K562 (cell line): ENCODE results near the gene ZC3H18.

Experiments used
- EZH2 ChIP-seq: IDR thresholded peaks from 2 replicates; pipeline ENCODE4 v1.6.1; 2012; ENCODE audit warnings: low read depth, mild to moderate bottlenecking, inconsistent platforms, low read length, borderline replicate concordance
- FOXM1 ChIP-seq, 2 experiments: fragments of 450-650 bp in 1 of 2; sonication (generic) in 1 of 2; formaldehyde crosslinking in 1 of 2; IDR thresholded peaks; 2 replicates each; pipeline versions ENCODE4 v1.6.1 to v1.9.0; 2017 to 2022; ENCODE audit warnings: low read depth in 2 of 2, mild to moderate bottlenecking in 2 of 2, missing genetic modification reagents in 1 of 2, moderate library complexity in 1 of 2
- GABPA ChIP-seq: fragments of 200-800 bp; sonication (Bioruptor generic); conservative IDR thresholded peaks from 2 replicates; pipeline ENCODE4 v1.6.1; 2016; ENCODE audit warnings: low read depth, missing genetic modification characterization, missing compliant biosample characterization
- GTF2A2 ChIP-seq: IDR thresholded peaks from 2 replicates; pipeline ENCODE4 v1.6.1; 2016; ENCODE audit warnings: mild to moderate bottlenecking, missing genetic modification characterization, missing compliant biosample characterization
- NFRKB ChIP-seq: fragments of 450-650 bp; IDR thresholded peaks from 2 replicates; pipeline ENCODE4 v1.6.1; 2016; ENCODE audit warnings: low read depth
- SIN3A ChIP-seq, 2 experiments: fragments of 150-350 bp in 1 of 2; IDR thresholded peaks; 2 replicates each; pipeline ENCODE4 v1.6.1; 2011 to 2016; ENCODE audit warnings: borderline replicate concordance in 2 of 2, low read depth in 2 of 2, low read length in 2 of 2, mild to moderate bottlenecking in 2 of 2, moderate library complexity in 2 of 2; ENCODE audit not compliant: control insufficient read depth in 1 of 2
- ZNF143 ChIP-seq: sonication (generic); formaldehyde crosslinking; IDR thresholded peaks from 2 replicates; pipeline ENCODE4 v1.9.0; 2022; ENCODE audit warnings: mild to moderate bottlenecking, missing genetic modification reagents
- ZNF24 ChIP-seq: fragments of 450-650 bp; IDR thresholded peaks from 2 replicates; pipeline ENCODE4 v1.6.1; 2016
- ZSCAN29 ChIP-seq: fragments of 450-650 bp; IDR thresholded peaks from 2 replicates; pipeline ENCODE4 v1.6.1; 2017
- TF ChIP-seq, protein P1 (sequence below), 3 experiments: IDR thresholded peaks in 2 of 3; conservative IDR thresholded peaks in 1 of 3; 2 replicates each; pipeline ENCODE4 v1.5.1; 2011 to 2012; ENCODE audit warnings: low read length in 3 of 3, mild to moderate bottlenecking in 3 of 3, control low read depth in 2 of 3, improper control_type of control experiment in 1 of 3, inconsistent platforms in 1 of 3, low read depth in 1 of 3, mixed read lengths in 1 of 3, moderate library complexity in 1 of 3; ENCODE audit not compliant: insufficient read depth in 2 of 3
- TF ChIP-seq, protein P2 (sequence below): IDR thresholded peaks from 3 replicates; pipeline ENCODE4 v1.6.1; 2011; ENCODE audit warnings: borderline replicate concordance, mild to moderate bottlenecking, moderate library complexity; ENCODE audit not compliant: insufficient read length; ENCODE audit errors: extremely low read depth

DNA sequence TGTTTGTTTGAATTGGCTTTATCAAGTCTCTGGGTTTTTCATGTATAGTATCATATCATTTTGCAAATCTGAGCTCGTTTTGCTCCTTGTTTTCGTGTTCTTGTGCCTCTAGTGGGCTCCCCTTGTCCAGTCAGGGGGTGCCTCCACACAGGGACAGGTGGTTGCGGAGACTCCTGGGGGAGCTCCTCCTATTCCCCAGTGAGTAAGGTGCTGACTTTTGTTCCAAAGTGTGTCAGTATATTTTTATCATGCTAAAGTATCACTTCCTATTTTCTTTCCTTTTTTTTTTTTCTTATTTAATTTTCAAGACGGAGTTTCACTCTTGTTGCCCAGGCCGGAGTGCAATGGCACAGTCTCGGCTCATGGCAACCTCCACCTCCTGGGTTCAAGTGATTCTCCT, 37.9 kb downstream of the ZC3H18 start:
- TF ChIP-seq, protein P1, sequence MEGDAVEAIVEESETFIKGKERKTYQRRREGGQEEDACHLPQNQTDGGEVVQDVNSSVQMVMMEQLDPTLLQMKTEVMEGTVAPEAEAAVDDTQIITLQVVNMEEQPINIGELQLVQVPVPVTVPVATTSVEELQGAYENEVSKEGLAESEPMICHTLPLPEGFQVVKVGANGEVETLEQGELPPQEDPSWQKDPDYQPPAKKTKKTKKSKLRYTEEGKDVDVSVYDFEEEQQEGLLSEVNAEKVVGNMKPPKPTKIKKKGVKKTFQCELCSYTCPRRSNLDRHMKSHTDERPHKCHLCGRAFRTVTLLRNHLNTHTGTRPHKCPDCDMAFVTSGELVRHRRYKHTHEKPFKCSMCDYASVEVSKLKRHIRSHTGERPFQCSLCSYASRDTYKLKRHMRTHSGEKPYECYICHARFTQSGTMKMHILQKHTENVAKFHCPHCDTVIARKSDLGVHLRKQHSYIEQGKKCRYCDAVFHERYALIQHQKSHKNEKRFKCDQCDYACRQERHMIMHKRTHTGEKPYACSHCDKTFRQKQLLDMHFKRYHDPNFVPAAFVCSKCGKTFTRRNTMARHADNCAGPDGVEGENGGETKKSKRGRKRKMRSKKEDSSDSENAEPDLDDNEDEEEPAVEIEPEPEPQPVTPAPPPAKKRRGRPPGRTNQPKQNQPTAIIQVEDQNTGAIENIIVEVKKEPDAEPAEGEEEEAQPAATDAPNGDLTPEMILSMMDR (IDR thresholded peaks at IDR 0.05 in 2 of 3, conservative IDR thresholded peaks at IDR 0.05 in 1 of 3; ENCODE audit: insufficient read depth in 2 of 3, low read depth in 1 of 3, low read length in 3 of 3) = no peak
- TF ChIP-seq NFRKB = no peak
- TF ChIP-seq GTF2A2 (tag) = no peak
- TF ChIP-seq, protein P2, sequence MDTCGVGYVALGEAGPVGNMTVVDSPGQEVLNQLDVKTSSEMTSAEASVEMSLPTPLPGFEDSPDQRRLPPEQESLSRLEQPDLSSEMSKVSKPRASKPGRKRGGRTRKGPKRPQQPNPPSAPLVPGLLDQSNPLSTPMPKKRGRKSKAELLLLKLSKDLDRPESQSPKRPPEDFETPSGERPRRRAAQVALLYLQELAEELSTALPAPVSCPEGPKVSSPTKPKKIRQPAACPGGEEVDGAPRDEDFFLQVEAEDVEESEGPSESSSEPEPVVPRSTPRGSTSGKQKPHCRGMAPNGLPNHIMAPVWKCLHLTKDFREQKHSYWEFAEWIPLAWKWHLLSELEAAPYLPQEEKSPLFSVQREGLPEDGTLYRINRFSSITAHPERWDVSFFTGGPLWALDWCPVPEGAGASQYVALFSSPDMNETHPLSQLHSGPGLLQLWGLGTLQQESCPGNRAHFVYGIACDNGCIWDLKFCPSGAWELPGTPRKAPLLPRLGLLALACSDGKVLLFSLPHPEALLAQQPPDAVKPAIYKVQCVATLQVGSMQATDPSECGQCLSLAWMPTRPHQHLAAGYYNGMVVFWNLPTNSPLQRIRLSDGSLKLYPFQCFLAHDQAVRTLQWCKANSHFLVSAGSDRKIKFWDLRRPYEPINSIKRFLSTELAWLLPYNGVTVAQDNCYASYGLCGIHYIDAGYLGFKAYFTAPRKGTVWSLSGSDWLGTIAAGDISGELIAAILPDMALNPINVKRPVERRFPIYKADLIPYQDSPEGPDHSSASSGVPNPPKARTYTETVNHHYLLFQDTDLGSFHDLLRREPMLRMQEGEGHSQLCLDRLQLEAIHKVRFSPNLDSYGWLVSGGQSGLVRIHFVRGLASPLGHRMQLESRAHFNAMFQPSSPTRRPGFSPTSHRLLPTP = no peak
- no peak for TF ChIP-seq EZH2
- no peak for TF ChIP-seq FOXM1 (IDR thresholded peaks at IDR 0.05; ENCODE audit: low read depth)
- TF ChIP-seq FOXM1 (CRISPR knock-in tag; IDR thresholded peaks at IDR 0.05; ENCODE audit: low read depth) = no peak
- no peak for TF ChIP-seq ZSCAN29
- TF ChIP-seq ZNF24 = no peak
- no peak for TF ChIP-seq ZNF143 (CRISPR knock-in tag)
- TF ChIP-seq GABPA = no peak
- no peak for TF ChIP-seq SIN3A (IDR thresholded peaks at IDR 0.05; ENCODE audit: borderline replicate concordance in 2 of 2, control insufficient read depth in 1 of 2, low read depth in 2 of 2, low read length in 2 of 2)
